Activated T-helper 1 cell treated with anti-CD3 and anti-CD28 coated beads, Interleukin-12 subunit alpha, Interleukin-12 subunit beta, Interleukin-2, Interleukin-4 antibody, amounts not matched to agents 30 ng/mL and 10 ng/mL and 1 ng/mL, durations not matched to agents 14 hours and 24 hours and 36 hours (primary cell): ENCODE measurements around the gene NADSYN1. TPM values are rescaled to one million over a fixed set of nuclear protein-coding genes. Genes with fewer than 3 reads are reported as not detected.

ENCODE experiments used
- DNase-seq: peaks from one replicate; pipeline ENCODE4 v3.0.0; 2021; ENCODE audit warnings: low spot score
- H3K27ac Mint-ChIP-seq: one replicate; pipeline ENCODE4 v1.8.0; 2021; ENCODE audit warnings: mild to moderate bottlenecking, mixed read lengths
- H3K27me3 Mint-ChIP-seq: one replicate; pipeline ENCODE4 v1.8.0; 2022; ENCODE audit warnings: mild to moderate bottlenecking, moderate library complexity, mixed read lengths; ENCODE audit not compliant: insufficient read depth
- H3K36me3 Mint-ChIP-seq: one replicate; pipeline ENCODE4 v1.8.0; 2021; ENCODE audit warnings: low read depth, mixed read lengths
- H3K4me1 Mint-ChIP-seq: one replicate; pipeline ENCODE4 v1.8.0; 2021; ENCODE audit warnings: low read depth, mixed read lengths
- H3K4me3 Mint-ChIP-seq: one replicate; pipeline ENCODE4 v1.8.0; 2021; ENCODE audit warnings: mild to moderate bottlenecking, moderate library complexity, mixed read lengths
- H3K9me3 Mint-ChIP-seq: one replicate; pipeline ENCODE4 v1.8.0; 2021; ENCODE audit warnings: mixed read lengths
- intact Hi-C: fragments of 100-400 bp; cut with micrococcal nuclease; formaldehyde crosslinking; loops from one replicate; pipeline ENCODE4 v1.15.1; 2024
- total RNA-seq: library from RNA; stranded (reverse); gene quantifications from 2 replicates; pipeline ENCODE4 v1.2.3, GENCODE V29; 2022

The NADSYN1 gene
- total RNA-seq, 1 donor from 2014 or later = 96.3 TPM

DNA sequence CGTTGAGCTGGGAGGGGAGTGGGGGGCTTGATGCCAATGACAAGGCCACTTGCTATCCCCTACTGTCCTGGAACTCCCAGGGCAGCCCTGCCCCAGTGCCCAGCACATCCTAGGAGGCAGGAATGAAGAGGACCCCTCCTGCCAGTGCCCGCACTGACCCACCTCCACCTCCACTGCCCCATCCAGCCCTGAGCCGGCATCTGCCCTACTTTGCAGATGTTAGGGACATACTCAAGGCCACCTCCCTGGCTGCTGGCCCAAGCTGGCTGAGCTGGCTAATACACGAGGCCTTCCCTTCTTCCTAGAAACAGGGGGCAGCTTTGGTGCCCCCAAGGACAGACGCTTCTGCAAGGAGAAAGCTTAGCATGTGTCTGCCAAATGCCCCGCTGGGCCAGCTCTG lies 15.6 kb upstream of the NADSYN1 start:
- peaks cover 32% of the 10 kb centered on the region for H3K36me3 Mint-ChIP-seq
- H3K4me1 Mint-ChIP-seq = peaks cover 7% of the 10 kb centered on the region
- H3K9me3 Mint-ChIP-seq = no peaks in the 10 kb centered on the region
- H3K4me3 Mint-ChIP-seq = no peak overlapping the region
- no peak for DNase-seq
- H3K27ac Mint-ChIP-seq = no peak overlapping the region
- H3K27me3 Mint-ChIP-seq = no peaks in the 10 kb centered on the region
- intact Hi-C loops = no loop called here

DNA sequence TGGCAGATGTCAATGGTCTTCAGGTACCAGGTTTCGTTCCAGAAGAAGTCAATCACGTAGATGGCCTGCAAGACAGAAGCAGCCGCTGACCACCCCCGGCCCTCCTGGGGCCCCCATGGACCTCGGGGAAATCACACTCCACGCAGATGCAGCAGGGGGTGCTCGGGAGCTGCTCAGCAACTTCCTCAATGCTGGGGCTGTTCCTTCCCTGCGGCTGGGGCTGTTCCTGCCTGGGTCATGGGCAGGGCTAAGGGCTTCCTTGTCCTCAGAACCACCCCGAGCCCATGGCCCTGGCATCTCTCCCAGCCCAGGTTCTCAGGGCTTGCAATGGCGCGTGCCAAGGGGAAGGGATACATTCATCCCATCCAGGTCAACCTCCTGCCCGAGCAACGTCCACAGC lies 15.1 kb upstream of the NADSYN1 start:
- Mint-ChIP-seq H3K27ac (no peak overlapping the region), H3K4me1 (peaks cover 7% of the 10 kb centered on the region), H3K27me3 (no peaks in the 10 kb centered on the region), H3K36me3 (peaks cover 35% of the 10 kb centered on the region), H3K9me3 (no peaks in the 10 kb centered on the region), H3K4me3 (no peak overlapping the region)
- intact Hi-C loops = no loop called here
- DNase-seq = no peak

DNA sequence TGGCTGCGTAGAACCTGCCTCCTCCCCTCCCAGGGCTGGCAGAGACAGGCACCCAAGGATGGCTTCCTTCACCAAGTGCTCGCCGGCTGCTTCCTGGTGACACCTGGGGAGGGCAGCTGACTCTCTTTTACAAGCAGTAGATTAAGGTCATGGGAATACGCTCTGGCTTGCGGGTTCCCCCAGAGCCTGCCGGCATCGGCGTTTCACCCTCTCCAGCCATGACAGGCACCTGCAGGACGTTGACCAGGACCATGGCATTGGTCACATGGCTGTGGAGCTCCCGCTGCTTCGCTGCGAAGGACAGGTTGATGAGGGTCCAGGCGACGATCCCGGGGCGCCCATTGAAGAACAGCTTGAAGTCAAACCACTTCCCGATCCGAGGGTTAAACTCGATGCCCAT lies 14.4 kb upstream of the NADSYN1 start:
- no peaks in the 10 kb centered on the region for H3K9me3 Mint-ChIP-seq
- peaks cover 7% of the 10 kb centered on the region for H3K4me1 Mint-ChIP-seq
- no peak overlapping the region for H3K4me3 Mint-ChIP-seq
- no peak overlapping the region for H3K27ac Mint-ChIP-seq
- H3K27me3 Mint-ChIP-seq = no peaks in the 10 kb centered on the region
- no peak for DNase-seq
- peaks cover 42% of the 10 kb centered on the region for H3K36me3 Mint-ChIP-seq
- intact Hi-C loops = no loop called here

DNA sequence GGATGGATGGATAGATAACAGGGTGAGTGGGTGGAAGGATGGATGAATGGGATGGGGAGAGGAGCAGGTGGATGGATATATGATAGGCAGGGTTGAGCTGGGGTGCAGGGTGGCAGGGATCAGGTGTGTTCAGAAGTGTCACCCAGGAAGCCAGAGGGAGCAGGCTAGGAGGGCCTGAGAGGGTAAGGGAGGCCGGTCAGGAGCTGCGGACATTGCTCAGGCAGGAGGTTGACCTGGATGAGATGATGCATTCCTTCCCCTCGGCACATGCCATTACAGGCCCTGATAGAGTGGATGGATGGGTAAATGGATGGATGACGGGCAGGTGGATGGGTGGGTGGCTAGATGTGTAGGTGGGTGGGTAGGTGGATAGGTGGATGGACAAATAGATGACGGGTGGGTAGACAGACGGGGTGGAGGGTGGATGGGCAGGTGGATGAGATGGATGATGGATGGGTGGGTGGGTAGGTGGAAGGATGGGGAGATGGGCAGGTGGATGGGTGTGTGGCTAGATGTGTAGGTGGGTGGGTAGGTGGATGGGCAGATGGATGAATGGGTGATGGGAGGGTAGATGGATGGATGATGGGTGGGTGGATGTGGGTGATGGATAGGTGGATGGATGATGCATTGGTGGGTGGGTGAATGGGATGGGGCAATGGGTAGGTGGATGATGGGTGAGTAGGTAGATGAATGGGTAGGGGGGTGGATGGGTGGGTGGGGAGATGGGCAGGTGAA lies 12.8 kb upstream of the NADSYN1 start:
- DNase-seq = no peak

GRCh38 chr11:71441251-71441650 lies 11.8 kb upstream of the NADSYN1 start:
- Mint-ChIP-seq H3K27me3 (no peaks in the 10 kb centered on the region), H3K9me3 (peaks cover 6% of the 10 kb centered on the region), H3K27ac (no peak overlapping the region), H3K4me1 (peaks cover 19% of the 10 kb centered on the region), H3K36me3 (peaks cover 53% of the 10 kb centered on the region), H3K4me3 (no peak overlapping the region)
- intact Hi-C loops = loop anchor here (10.0 kb wide), 1 partner anchor 1166 kb away; the partner anchor contains the start of gene PPFIA1
- no peak for DNase-seq

More for the DNA sequence above, 12.8 kb upstream of the NADSYN1 start:
- intact Hi-C loops = loop anchor here (10.0 kb wide), 1 partner anchor 1165 kb away; the partner anchor contains the start of gene PPFIA1
- Mint-ChIP-seq H3K4me3 (no peak overlapping the region), H3K4me1 (peaks cover 8% of the 10 kb centered on the region), H3K27ac (no peak overlapping the region), H3K36me3 (peaks cover 44% of the 10 kb centered on the region), H3K9me3 (no peaks in the 10 kb centered on the region), H3K27me3 (no peaks in the 10 kb centered on the region)

DNA sequence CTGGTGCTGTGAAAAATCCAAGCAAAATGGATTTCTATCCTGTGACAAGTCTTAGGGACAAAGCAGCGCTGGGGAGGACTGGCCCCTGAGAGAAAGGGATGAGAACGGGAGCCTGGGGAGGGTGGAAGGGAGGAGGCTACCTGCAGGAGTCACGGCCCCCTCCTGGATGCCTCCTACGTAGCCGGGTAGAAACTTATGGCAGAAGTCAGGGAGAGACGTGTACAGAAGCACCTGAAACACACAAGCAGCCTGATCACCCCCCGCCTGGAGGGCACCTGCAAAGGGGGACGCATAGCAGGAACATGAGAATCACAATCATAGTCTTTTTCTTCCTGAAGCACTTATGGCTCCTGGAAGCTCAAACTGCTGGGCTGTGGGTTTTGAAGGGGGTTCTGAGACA lies 10.9 kb upstream of the NADSYN1 start:
- Mint-ChIP-seq H3K9me3 (peaks cover 8% of the 10 kb centered on the region), H3K27ac (no peak overlapping the region), H3K4me1 (peaks cover 25% of the 10 kb centered on the region), H3K36me3 (peaks cover 56% of the 10 kb centered on the region), H3K4me3 (no peak overlapping the region), H3K27me3 (no peaks in the 10 kb centered on the region)
- no peak for DNase-seq
- intact Hi-C loops = loop anchor here (10.0 kb wide), 1 partner anchor 1167 kb away; the partner anchor contains the start of gene PPFIA1

DNA sequence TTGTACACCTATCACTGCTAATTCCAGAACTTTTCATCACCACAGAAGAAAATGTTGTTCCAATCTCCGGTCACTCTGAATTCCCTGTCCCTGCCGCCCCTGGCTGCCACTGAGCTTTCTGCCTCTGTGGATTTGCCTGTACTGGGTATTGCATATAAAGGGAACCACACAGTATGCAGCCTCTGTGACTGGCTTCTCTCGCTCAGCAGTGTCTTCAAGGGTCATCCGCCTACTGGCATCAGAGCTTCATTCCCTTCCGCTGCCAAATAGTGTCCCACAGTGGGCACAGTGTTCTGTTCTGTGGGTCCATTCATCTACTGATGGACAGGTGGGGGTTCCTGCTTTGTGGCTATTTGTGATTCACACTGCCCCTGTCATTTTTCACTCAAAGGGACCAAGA lies 10.1 kb upstream of the NADSYN1 start:
- Mint-ChIP-seq H3K27ac (no peak overlapping the region), H3K4me3 (no peak overlapping the region), H3K4me1 (peaks cover 32% of the 10 kb centered on the region), H3K27me3 (no peaks in the 10 kb centered on the region), H3K36me3 (peaks cover 58% of the 10 kb centered on the region), H3K9me3 (peaks cover 8% of the 10 kb centered on the region)
- DNase-seq = no peak
- intact Hi-C loops = loop anchor here (10.0 kb wide), 1 partner anchor 1168 kb away; the partner anchor contains the start of gene PPFIA1

GRCh38 chr11:71443736-71444445 lies 9.1 kb upstream of the NADSYN1 start:
- intact Hi-C loops = loop anchor here (10.0 kb wide), 1 partner anchor 1169 kb away; the partner anchor contains the start of gene PPFIA1
- peaks cover 8% of the 10 kb centered on the region for H3K9me3 Mint-ChIP-seq
- peaks cover 58% of the 10 kb centered on the region for H3K36me3 Mint-ChIP-seq
- H3K27ac Mint-ChIP-seq = no peak overlapping the region
- H3K27me3 Mint-ChIP-seq = no peaks in the 10 kb centered on the region
- no peak for DNase-seq
- no peak overlapping the region for H3K4me3 Mint-ChIP-seq
- H3K4me1 Mint-ChIP-seq = peaks cover 32% of the 10 kb centered on the region

GRCh38 chr11:71444811-71445210 lies 8.2 kb upstream of the NADSYN1 start:
- H3K4me3 Mint-ChIP-seq = no peak overlapping the region
- intact Hi-C loops = loop anchor here (10.0 kb wide), 1 partner anchor 1170 kb away; the partner anchor contains the start of gene PPFIA1
- peaks cover 8% of the 10 kb centered on the region for H3K9me3 Mint-ChIP-seq
- H3K4me1 Mint-ChIP-seq = peaks cover 36% of the 10 kb centered on the region
- H3K36me3 Mint-ChIP-seq = peaks cover 57% of the 10 kb centered on the region
- no peak for DNase-seq
- no peak overlapping the region for H3K27ac Mint-ChIP-seq
- H3K27me3 Mint-ChIP-seq = no peaks in the 10 kb centered on the region

DNA sequence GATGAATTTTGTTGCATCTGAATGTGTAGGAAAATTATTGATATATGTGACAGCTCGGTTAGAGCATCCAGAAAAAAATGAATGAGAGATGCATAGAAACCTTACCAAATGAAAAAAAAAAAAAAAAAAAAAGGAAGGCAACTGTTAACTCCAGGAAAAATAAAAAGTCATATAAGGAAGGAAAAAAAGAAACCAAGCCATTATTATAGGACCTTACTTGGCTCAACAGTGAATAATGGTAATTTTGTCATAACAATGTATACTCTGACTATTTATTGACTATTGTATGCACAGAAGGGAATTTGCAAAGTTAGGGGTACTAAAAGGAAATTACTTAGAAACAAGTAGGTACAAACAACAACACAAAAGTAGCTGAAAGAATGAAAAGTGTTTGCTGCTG lies 6.9 kb upstream of the NADSYN1 start:
- Mint-ChIP-seq H3K9me3 (peaks cover 8% of the 10 kb centered on the region), H3K27me3 (no peaks in the 10 kb centered on the region), H3K27ac (no peak overlapping the region), H3K4me3 (peak overlapping the region; percentile 69), H3K4me1 (peaks cover 45% of the 10 kb centered on the region), H3K36me3 (peaks cover 49% of the 10 kb centered on the region)
- DNase-seq = no peak
- intact Hi-C loops = loop anchor here (10.0 kb wide), 1 partner anchor 1171 kb away; the partner anchor contains the start of gene PPFIA1

DNA sequence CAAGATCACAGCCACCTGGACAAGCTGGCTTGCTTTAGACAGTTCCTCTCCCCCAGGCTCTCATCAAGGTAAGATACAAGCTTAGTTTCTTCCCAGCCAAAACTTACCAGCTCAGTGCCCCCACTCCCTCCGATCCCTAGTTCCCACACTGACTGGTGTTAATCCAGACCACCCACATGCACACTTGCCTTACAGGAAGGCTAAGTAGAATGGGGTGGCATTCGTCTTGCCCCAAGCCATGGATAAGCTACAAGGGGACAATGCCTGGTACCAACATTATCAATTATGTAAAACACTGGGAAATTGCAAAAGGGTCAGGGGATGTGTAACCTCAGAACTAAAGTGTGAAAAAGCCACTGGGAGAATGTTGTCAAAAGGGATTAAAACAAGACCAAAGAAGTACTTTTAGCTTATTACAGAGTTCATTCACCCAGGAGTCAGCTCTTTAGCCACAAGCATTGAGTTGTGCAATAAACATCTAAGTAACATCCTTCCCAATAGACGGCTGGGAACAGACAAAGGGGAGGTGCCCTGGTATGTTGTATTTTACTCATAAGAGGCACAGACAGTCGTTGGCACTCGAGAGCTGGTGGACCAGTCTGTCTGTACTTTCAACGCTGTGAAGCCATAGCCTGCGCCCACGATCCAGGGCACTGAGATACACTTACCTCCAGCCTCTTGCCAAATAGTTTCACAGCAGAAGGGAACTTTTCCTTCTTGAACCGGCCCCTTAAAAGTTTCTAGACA lies 5.9 kb upstream of the NADSYN1 start:
- peak overlapping the region; percentile 90 for H3K27ac Mint-ChIP-seq
- H3K4me3 Mint-ChIP-seq = peak overlapping the region; percentile 92
- peaks cover 55% of the 10 kb centered on the region for H3K4me1 Mint-ChIP-seq
- no peak for DNase-seq
- H3K36me3 Mint-ChIP-seq = peaks cover 50% of the 10 kb centered on the region
- H3K27me3 Mint-ChIP-seq = no peaks in the 10 kb centered on the region
- intact Hi-C loops = loop anchor here (10.0 kb wide), 1 partner anchor 1172 kb away; the partner anchor contains the start of gene PPFIA1
- H3K9me3 Mint-ChIP-seq = peaks cover 8% of the 10 kb centered on the region

DNA sequence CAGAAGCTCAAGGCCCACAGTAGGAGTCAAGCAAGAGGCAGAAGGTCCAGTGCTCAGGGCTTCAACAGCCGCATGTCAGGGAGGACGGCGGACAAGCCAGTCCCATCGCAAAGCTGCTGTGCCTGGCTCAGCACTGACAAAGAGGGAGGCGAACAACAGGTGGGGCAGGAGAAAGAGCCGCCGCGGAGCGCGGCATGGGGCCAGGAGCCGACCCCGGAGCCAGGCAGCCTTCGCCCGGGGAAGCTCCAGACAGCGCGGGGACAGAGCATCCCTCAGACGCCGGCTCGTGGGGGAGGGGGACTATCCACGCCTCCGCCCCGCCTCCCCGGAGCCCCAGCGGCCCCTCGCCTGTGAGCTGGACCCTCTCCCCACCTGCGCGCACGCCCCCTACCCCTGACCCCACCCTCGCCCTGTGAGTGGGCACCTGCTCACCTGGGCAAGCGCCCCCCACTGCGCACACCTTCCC lies 5.2 kb upstream of the NADSYN1 start:
- no peak for DNase-seq
- Mint-ChIP-seq H3K27ac (peak overlapping the region; percentile 90), H3K4me3 (peak overlapping the region; percentile 92), H3K36me3 (peaks cover 46% of the 10 kb centered on the region), H3K27me3 (no peaks in the 10 kb centered on the region), H3K9me3 (peaks cover 8% of the 10 kb centered on the region), H3K4me1 (peaks cover 60% of the 10 kb centered on the region)
- intact Hi-C loops = loop anchor here (10.0 kb wide), 1 partner anchor 1173 kb away; the partner anchor contains the start of gene PPFIA1
